ENCODE measurements around the gene KCNK4. TPM values are rescaled to one million over a fixed set of nuclear protein-coding genes. Genes with fewer than 3 reads are reported as not detected.

KCNK4 gene
- total RNA-seq, 1 donor from 2014 or later = not detected

- Mint-ChIP-seq H3K4me3 (peak overlapping the region; percentile 100), H3K9me3 (no peaks in the 10 kb centered on the region), H3K27me3 (peaks cover 5% of the 10 kb centered on the region), H3K4me1 (ENCODE audit: unreplicated experiment) (peaks cover 19% of the 10 kb centered on the region), H3K27ac (peak overlapping the region; percentile 99), H3K36me3 (peaks cover 4% of the 10 kb centered on the region)
- TF ChIP-seq, protein P1, sequence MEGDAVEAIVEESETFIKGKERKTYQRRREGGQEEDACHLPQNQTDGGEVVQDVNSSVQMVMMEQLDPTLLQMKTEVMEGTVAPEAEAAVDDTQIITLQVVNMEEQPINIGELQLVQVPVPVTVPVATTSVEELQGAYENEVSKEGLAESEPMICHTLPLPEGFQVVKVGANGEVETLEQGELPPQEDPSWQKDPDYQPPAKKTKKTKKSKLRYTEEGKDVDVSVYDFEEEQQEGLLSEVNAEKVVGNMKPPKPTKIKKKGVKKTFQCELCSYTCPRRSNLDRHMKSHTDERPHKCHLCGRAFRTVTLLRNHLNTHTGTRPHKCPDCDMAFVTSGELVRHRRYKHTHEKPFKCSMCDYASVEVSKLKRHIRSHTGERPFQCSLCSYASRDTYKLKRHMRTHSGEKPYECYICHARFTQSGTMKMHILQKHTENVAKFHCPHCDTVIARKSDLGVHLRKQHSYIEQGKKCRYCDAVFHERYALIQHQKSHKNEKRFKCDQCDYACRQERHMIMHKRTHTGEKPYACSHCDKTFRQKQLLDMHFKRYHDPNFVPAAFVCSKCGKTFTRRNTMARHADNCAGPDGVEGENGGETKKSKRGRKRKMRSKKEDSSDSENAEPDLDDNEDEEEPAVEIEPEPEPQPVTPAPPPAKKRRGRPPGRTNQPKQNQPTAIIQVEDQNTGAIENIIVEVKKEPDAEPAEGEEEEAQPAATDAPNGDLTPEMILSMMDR (conservative IDR thresholded peaks at IDR 0.05) = no peak
- no peak for DNase-seq (ENCODE audit: extremely low spot score, unreplicated experiment)
Observed at GRCh38 chr11:64268025-64268892, 22.8 kb upstream of the KCNK4 start.

DNA sequence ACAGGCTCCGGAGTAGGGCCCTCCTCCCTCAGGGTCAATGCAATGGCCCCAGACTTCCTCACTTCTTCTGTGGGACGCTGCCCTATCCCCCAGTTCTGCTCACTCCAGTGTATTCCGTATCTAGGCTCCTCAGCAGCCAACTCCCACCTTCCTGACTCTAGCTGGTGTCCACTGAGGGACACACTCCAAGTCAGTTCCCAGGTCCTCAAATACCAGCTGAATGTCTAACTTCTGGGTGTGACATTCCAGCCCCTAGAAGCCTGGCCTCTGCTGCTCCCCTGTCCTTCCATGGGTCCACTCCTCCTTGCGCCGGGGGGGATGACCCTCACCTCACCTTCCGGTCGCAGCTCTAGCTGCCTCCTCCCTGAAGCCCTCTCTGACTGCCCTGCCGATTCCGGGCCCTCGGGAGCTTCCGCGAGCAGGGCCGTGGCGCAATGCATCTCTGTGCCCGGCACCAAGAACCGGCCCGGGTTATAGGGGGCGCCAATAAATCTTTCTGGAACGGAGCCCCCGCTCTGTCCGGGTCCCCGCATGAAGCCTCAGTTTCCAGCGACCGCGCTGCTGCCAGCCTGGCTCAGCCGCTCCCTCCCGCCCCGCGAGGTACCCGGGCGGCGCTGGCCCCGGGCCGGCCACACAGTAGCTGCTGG, 22.1 kb upstream of the KCNK4 start:
- H3K27ac Mint-ChIP-seq = peak overlapping the region; percentile 99

DNA sequence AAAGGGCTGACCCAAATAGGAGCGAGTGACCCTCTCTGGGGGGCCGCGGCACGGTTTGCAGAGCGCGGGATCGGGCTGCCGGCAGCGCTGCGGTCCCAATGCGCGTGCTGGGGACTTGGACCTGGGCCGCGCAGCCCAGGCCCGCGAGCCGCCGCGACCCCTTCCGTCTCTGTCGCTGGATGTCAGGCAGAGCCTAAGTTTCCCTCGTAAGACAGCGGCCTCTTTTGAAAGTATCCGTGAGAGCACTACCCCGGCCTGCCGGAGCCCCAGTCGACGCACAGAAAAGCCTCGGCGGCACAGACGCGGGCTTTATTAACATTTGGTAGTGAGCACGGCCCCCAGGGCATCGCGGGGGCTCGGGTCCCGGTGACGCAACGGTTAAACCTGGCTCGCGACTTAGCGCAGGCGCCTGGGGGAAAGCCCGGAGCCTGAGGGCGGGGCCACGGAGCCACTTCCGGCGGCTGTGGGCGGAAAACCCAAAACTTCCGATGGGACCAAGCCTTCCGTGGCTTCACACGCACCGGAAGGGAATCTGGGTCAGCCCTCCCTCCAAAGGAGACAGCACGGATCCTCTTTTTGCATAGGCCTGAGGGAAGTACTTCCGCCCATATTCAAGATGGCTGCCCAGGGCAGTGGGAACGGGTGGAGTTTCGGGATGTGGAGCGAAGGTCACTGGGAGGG, 21.4 kb upstream of the KCNK4 start:
- Mint-ChIP-seq H3K4me1 (ENCODE audit: unreplicated experiment) (peaks cover 19% of the 10 kb centered on the region), H3K36me3 (peaks cover 4% of the 10 kb centered on the region), H3K27ac (peak overlapping the region; percentile 99), H3K9me3 (no peaks in the 10 kb centered on the region), H3K27me3 (peaks cover 5% of the 10 kb centered on the region), H3K4me3 (peak overlapping the region; percentile 100)
- DNase-seq (ENCODE audit: extremely low spot score, unreplicated experiment) = peak; percentile 98
- TF ChIP-seq, protein P1 (conservative IDR thresholded peaks at IDR 0.05) = peak; percentile 14

More for the DNA sequence above, 22.1 kb upstream of the KCNK4 start:
- TF ChIP-seq, protein P1 (conservative IDR thresholded peaks at IDR 0.05) = peak; percentile 15
- H3K9me3 Mint-ChIP-seq = no peaks in the 10 kb centered on the region
- peaks cover 5% of the 10 kb centered on the region for H3K27me3 Mint-ChIP-seq
- DNase-seq (ENCODE audit: extremely low spot score, unreplicated experiment) = no peak
- peak overlapping the region; percentile 100 for H3K4me3 Mint-ChIP-seq
- peaks cover 19% of the 10 kb centered on the region for H3K4me1 Mint-ChIP-seq (ENCODE audit: unreplicated experiment)
- H3K36me3 Mint-ChIP-seq = peaks cover 4% of the 10 kb centered on the region

GRCh38 chr11:64275031-64275800, 15.9 kb upstream of the KCNK4 start:
- no peak for DNase-seq (ENCODE audit: extremely low spot score, unreplicated experiment)
- no peaks in the 10 kb centered on the region for H3K9me3 Mint-ChIP-seq
- TF ChIP-seq, protein P1 (conservative IDR thresholded peaks at IDR 0.05) = no peak
- peaks cover 4% of the 10 kb centered on the region for H3K36me3 Mint-ChIP-seq
- peaks cover 2% of the 10 kb centered on the region for H3K27me3 Mint-ChIP-seq
- no peak overlapping the region for H3K4me3 Mint-ChIP-seq
- H3K27ac Mint-ChIP-seq = no peak overlapping the region
- peaks cover 7% of the 10 kb centered on the region for H3K4me1 Mint-ChIP-seq (ENCODE audit: unreplicated experiment)

DNA sequence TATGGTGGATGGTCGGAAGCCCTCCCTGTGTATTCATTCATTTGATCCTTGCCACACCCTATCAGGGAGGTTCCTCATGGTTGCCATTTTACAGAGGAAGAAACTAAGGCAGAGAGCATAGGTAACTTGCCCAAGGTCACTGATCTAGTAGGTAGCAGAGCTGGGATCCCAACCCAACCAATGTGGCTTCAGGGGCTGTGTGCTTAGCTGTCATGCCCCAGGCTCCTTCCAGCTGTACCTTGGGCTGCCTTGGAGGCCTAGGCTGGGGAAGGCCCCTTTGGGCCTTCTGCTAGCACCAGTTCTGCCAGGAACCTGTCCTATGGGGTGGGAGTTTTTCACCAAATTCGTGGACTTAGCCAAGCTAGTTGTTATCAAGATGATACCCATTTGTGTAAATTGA, 15.3 kb upstream of the KCNK4 start:
- no peaks in the 10 kb centered on the region for H3K9me3 Mint-ChIP-seq
- H3K27ac Mint-ChIP-seq = no peak overlapping the region
- H3K4me1 Mint-ChIP-seq (ENCODE audit: unreplicated experiment) = peaks cover 7% of the 10 kb centered on the region
- no peaks in the 10 kb centered on the region for H3K27me3 Mint-ChIP-seq
- TF ChIP-seq, protein P1 (conservative IDR thresholded peaks at IDR 0.05) = no peak
- DNase-seq (ENCODE audit: extremely low spot score, unreplicated experiment) = no peak
- no peak overlapping the region for H3K4me3 Mint-ChIP-seq
- H3K36me3 Mint-ChIP-seq = peaks cover 4% of the 10 kb centered on the region

Data from type B pancreatic cell (in vitro differentiated cells).